H9 (cell line): ENCODE data around the gene KLHDC9. TPM values are rescaled to one million over a fixed set of nuclear protein-coding genes. Genes with fewer than 3 reads are reported as not detected.
A peak's percentile ranks its signal among the peaks of the same experiment; 100 is the strongest.

Experiments
- DNase-seq: peaks from one replicate; pipeline ENCODE4 v3.0.0-alpha.2; 2017
- H2AFZ ChIP-seq: one replicate; pipeline ENCODE4 v1.6.1; 2013; ENCODE audit warnings: mild to moderate bottlenecking, low read length, control low read depth, moderate library complexity
- H2AK5ac ChIP-seq: 2 replicates; pipeline ENCODE4 v1.6.1; 2013; ENCODE audit warnings: low read length, control low read depth, mixed read lengths; ENCODE audit not compliant: insufficient read length
- H2BK120ac ChIP-seq: one replicate; pipeline ENCODE4 v1.6.1; 2013; ENCODE audit warnings: low read depth, mild to moderate bottlenecking, low read length, control low read depth, inconsistent platforms; ENCODE audit not compliant: poor library complexity, severe bottlenecking
- H2BK12ac ChIP-seq: 2 replicates; pipeline ENCODE4 v1.6.1; 2013; ENCODE audit warnings: low read length, control low read depth, mixed read lengths, low read depth; ENCODE audit not compliant: insufficient read length
- H2BK15ac ChIP-seq: 2 replicates; pipeline ENCODE4 v1.6.1; 2013; ENCODE audit warnings: low read depth, low read length, control low read depth
- H2BK20ac ChIP-seq: one replicate; pipeline ENCODE4 v1.6.1; 2013; ENCODE audit warnings: low read depth, mild to moderate bottlenecking, low read length, control low read depth, inconsistent platforms; ENCODE audit not compliant: poor library complexity, severe bottlenecking
- H2BK5ac ChIP-seq: 2 replicates; pipeline ENCODE4 v1.6.1; 2013; ENCODE audit warnings: low read length, control low read depth, mixed read lengths; ENCODE audit not compliant: insufficient read length
- H3K14ac ChIP-seq: 2 replicates; pipeline ENCODE4 v1.6.1; 2013; ENCODE audit warnings: low read length, control low read depth; ENCODE audit not compliant: insufficient read depth
- H3K18ac ChIP-seq: 2 replicates; pipeline ENCODE4 v1.6.1; 2013; ENCODE audit warnings: low read depth, mild to moderate bottlenecking, mixed read lengths, low read length, control low read depth; ENCODE audit not compliant: insufficient read length
- H3K23ac ChIP-seq: 2 replicates; pipeline ENCODE4 v1.6.1; 2013; ENCODE audit warnings: low read length, control low read depth, mixed read lengths, low read depth; ENCODE audit not compliant: insufficient read length
- H3K23me2 ChIP-seq: 2 replicates; pipeline ENCODE4 v1.6.1; 2013; ENCODE audit warnings: low read depth, mild to moderate bottlenecking, mixed read lengths, low read length, control low read depth; ENCODE audit not compliant: insufficient read length, poor library complexity, severe bottlenecking
- H3K27ac ChIP-seq: 2 replicates; pipeline ENCODE4 v1.5.1; 2013; ENCODE audit warnings: low read length, control low read depth, mixed read lengths, low read depth; ENCODE audit not compliant: insufficient read length
- H3K27me3 ChIP-seq: 2 replicates; pipeline ENCODE4 v1.6.1; 2013; ENCODE audit warnings: low read length, control low read depth, inconsistent platforms; ENCODE audit not compliant: insufficient read depth
- H3K4ac ChIP-seq: 2 replicates; pipeline ENCODE4 v1.6.1; 2013; ENCODE audit warnings: low read depth, mild to moderate bottlenecking, control low read depth, inconsistent platforms, low read length, moderate library complexity
- H3K4me1 ChIP-seq: 2 replicates; pipeline ENCODE4 v1.6.1; 2013; ENCODE audit warnings: low read length, control low read depth, inconsistent platforms; ENCODE audit not compliant: insufficient read depth
- H3K4me2 ChIP-seq: 2 replicates; pipeline ENCODE4 v1.6.1; 2013; ENCODE audit warnings: low read length, control low read depth, mixed read lengths; ENCODE audit not compliant: insufficient read length, insufficient read depth
- H3K56ac ChIP-seq: 2 replicates; pipeline ENCODE4 v1.6.1; 2013; ENCODE audit warnings: low read depth, mild to moderate bottlenecking, mixed read lengths, low read length, control low read depth; ENCODE audit not compliant: insufficient read length
- H3K79me1 ChIP-seq: 2 replicates; pipeline ENCODE4 v1.6.1; 2013; ENCODE audit warnings: low read depth, mild to moderate bottlenecking, moderate library complexity, low read length, control low read depth, inconsistent platforms; ENCODE audit not compliant: insufficient read depth, poor library complexity, severe bottlenecking
- H3K79me2 ChIP-seq: 2 replicates; pipeline ENCODE4 v1.6.1; 2013; ENCODE audit warnings: low read length, control low read depth, inconsistent platforms; ENCODE audit not compliant: insufficient read depth
- H3K9ac ChIP-seq: 2 replicates; pipeline ENCODE4 v1.6.1; 2013; ENCODE audit warnings: low read length, control low read depth, mixed read lengths; ENCODE audit not compliant: insufficient read length; ENCODE audit errors: extremely low read depth
- H3K9me3 ChIP-seq: one replicate; pipeline ENCODE4 v1.6.1; 2013; ENCODE audit warnings: low read depth, low read length, inconsistent platforms; ENCODE audit not compliant: control insufficient read depth
- H3T11ph ChIP-seq: one replicate; pipeline ENCODE4 v1.6.1; 2013; ENCODE audit warnings: mild to moderate bottlenecking, low read length, control low read depth, inconsistent platforms
- H4K20me1 ChIP-seq: one replicate; pipeline ENCODE4 v1.6.1; 2013; ENCODE audit not compliant: control insufficient read depth, insufficient read length, insufficient read depth
- H4K5ac ChIP-seq: 2 replicates; pipeline ENCODE4 v1.6.1; 2013; ENCODE audit warnings: low read depth, mild to moderate bottlenecking, mixed read lengths, low read length, control low read depth; ENCODE audit not compliant: insufficient read length
- H4K8ac ChIP-seq: replicated peaks from 2 replicates; pipeline ENCODE4 v1.6.1; 2013; ENCODE audit warnings: low read length, control low read depth, mixed read lengths, low read depth; ENCODE audit not compliant: insufficient read length
- H4K91ac ChIP-seq: 2 replicates; pipeline ENCODE4 v1.6.1; 2013; ENCODE audit warnings: low read depth, mild to moderate bottlenecking, moderate library complexity, mixed read lengths, low read length, control low read depth; ENCODE audit not compliant: insufficient read length
- H3K27ac Mint-ChIP-seq, 3 experiments: 2 replicates in 2 of 3; 3 replicates in 1 of 3; pipeline ENCODE4 v1.8.0; 2020 to 2021; ENCODE audit warnings: mixed read lengths in 3 of 3, mild to moderate bottlenecking in 1 of 3, moderate library complexity in 1 of 3
- H3K27me3 Mint-ChIP-seq: 2 replicates; pipeline ENCODE4 v1.8.0; 2021; ENCODE audit warnings: low read depth, mild to moderate bottlenecking, moderate library complexity, mixed read lengths
- H3K36me3 Mint-ChIP-seq, 3 experiments: 2 replicates in 2 of 3; 3 replicates in 1 of 3; pipeline ENCODE4 v1.8.0; 2020 to 2021; ENCODE audit warnings: low read depth in 3 of 3, mixed read lengths in 3 of 3; ENCODE audit not compliant: insufficient read depth in 1 of 3
- H3K4me1 Mint-ChIP-seq, 2 experiments: 2 replicates each; pipeline ENCODE4 v1.8.0; 2020; ENCODE audit warnings: mixed read lengths in 2 of 2
- H3K4me3 Mint-ChIP-seq, 2 experiments: 2 replicates in 1 of 2; 3 replicates in 1 of 2; pipeline ENCODE4 v1.8.0; 2020 to 2021; ENCODE audit warnings: mild to moderate bottlenecking in 2 of 2, mixed read lengths in 2 of 2, moderate library complexity in 1 of 2
- H3K9me3 Mint-ChIP-seq, 2 experiments: 2 replicates in 1 of 2; 3 replicates in 1 of 2; pipeline ENCODE4 v1.8.0; 2020; ENCODE audit warnings: mild to moderate bottlenecking in 2 of 2, mixed read lengths in 2 of 2, moderate library complexity in 1 of 2
- CTCF ChIP-seq: fragments of 200-600 bp; sonication (generic); conservative IDR thresholded peaks from 3 replicates; pipeline ENCODE4 v1.8.0; 2021; ENCODE audit warnings: antibody characterized with exemption, mild to moderate bottlenecking
- WGBS: extraction: QIAGEN DNeasy Blood & Tissue Kit; methylation state at CpG from one replicate; pipeline ENCODE4 v1.1.7; 2013; ENCODE audit warnings: missing lambda C conversion rate, low lambda C conversion rate, mixed read lengths; ENCODE audit not compliant: insufficient read length; ENCODE audit errors: extremely low coverage; 5-methylcytosine and 5-hydroxymethylcytosine counted together
- total RNA-seq: library from RNA; stranded (reverse); gene quantifications from 2 replicates; pipeline ENCODE4 v1.2.1, GENCODE V29; 2021

Gene KLHDC9
- total RNA-seq, 1 experiment from 2014 or later = 6.6 TPM

GRCh38 chr1:161069731-161070270 lies 28.4 kb upstream of the KLHDC9 start, which contains the start of gene ARHGAP30:
TSS of gene ARHGAP30 (minus strand) at chr1:161069891. CDS start at chr1:161069624, 267 bp downstream.
- no peak within 1 kb of the TSS for H3T11ph ChIP-seq
- H3K4ac ChIP-seq = no peak within 1 kb of the TSS
- no CpG with 5 or more reads among the region's 9 CpGs for WGBS
- no peak within 1 kb of the TSS for H2AFZ ChIP-seq
- H3K27ac ChIP-seq = no peak within 1 kb of the TSS
- no peak within 1 kb of the TSS for H2BK15ac ChIP-seq
- peaks cover 15% of the 10 kb centered on the region for H3K27me3 Mint-ChIP-seq
- no peak within 1 kb of the TSS for H2BK20ac ChIP-seq
- H3K79me1 ChIP-seq = no peaks in the 10 kb centered on the region
- no peak within 1 kb of the TSS for H4K5ac ChIP-seq
- no peak within 1 kb of the TSS for H2BK5ac ChIP-seq
- no peak within 1 kb of the TSS for H3K9ac ChIP-seq
- no peak within 1 kb of the TSS for H3K23ac ChIP-seq
- H3K4me1 ChIP-seq = no peaks in the 10 kb centered on the region
- H3K18ac ChIP-seq = no peak within 1 kb of the TSS
- no peaks in the 10 kb centered on the region; a peak in 1 of 5 replicates for H3K9me3 Mint-ChIP-seq
- no peaks in the 10 kb centered on the region for H3K23me2 ChIP-seq
- no peak within 1 kb of the TSS for H2BK120ac ChIP-seq
- H3K27me3 ChIP-seq = no peaks in the 10 kb centered on the region
- H2BK12ac ChIP-seq = no peak within 1 kb of the TSS
- H3K4me3 Mint-ChIP-seq = peak within 1 kb of the TSS in 1 of 2 experiments; percentile 42; a peak in 2 of 5 replicates
- H3K4me1 Mint-ChIP-seq = peaks cover 10 to 15% of the 10 kb centered on the region in 2 experiments
- TF ChIP-seq CTCF = no peak
- no peaks in the 10 kb centered on the region for H3K9me3 ChIP-seq
- peak; percentile 83 for DNase-seq
- H3K4me2 ChIP-seq = no peak within 1 kb of the TSS
- H4K91ac ChIP-seq = no peak within 1 kb of the TSS
- H4K20me1 ChIP-seq = no peaks in the 10 kb centered on the region
- no peak within 1 kb of the TSS; the same call in 1 of the 2 replicates for H3K14ac ChIP-seq
- no peak within 1 kb of the TSS for H2AK5ac ChIP-seq
- H3K56ac ChIP-seq = no peak within 1 kb of the TSS
- no peak within 1 kb of the TSS for H4K8ac ChIP-seq
- H3K79me2 ChIP-seq = no peaks in the 10 kb centered on the region
- no peaks in the 10 kb centered on the region for H3K36me3 Mint-ChIP-seq
- peak within 1 kb of the TSS in 1 of 3 experiments; percentile 72; a peak in 1 of 7 replicates for H3K27ac Mint-ChIP-seq
